DOHH2 (cell line): Measurements from ENCODE around the gene SPOPL.

Experiments used
- H3F3A ChIP-seq: fragments of 200-600 bp; sonication (generic), shearing (Covaris generic); 2 replicates; pipeline ENCODE4 v1.6.0; 2016; ENCODE audit warnings: antibody characterized with exemption, mild to moderate bottlenecking; ENCODE audit not compliant: control insufficient read depth, insufficient read depth
- H3K27ac ChIP-seq: fragments of 200-600 bp; sonication (generic); 2 replicates; pipeline ENCODE4 v1.5.1; 2014; ENCODE audit warnings: low read depth, mild to moderate bottlenecking, low read length, moderate library complexity
- H3K27me3 ChIP-seq: fragments of 200-600 bp; sonication (generic); 2 replicates; pipeline ENCODE4 v1.6.1; 2014; ENCODE audit warnings: mild to moderate bottlenecking, low read length, mixed read lengths; ENCODE audit not compliant: control insufficient read depth
- H3K36me3 ChIP-seq: fragments of 200-600 bp; sonication (generic); 2 replicates; pipeline ENCODE4 v1.6.1; 2014; ENCODE audit warnings: mild to moderate bottlenecking, low read length, moderate library complexity, mixed read lengths; ENCODE audit not compliant: control insufficient read depth
- H3K4me1 ChIP-seq: fragments of 200-600 bp; sonication (generic); 2 replicates; pipeline ENCODE4 v1.6.1; 2014; ENCODE audit warnings: mild to moderate bottlenecking, low read length, mixed read lengths; ENCODE audit not compliant: control insufficient read depth
- H3K4me2 ChIP-seq: fragments of 200-600 bp; sonication (generic); 2 replicates; pipeline ENCODE4 v1.6.0; 2014; ENCODE audit warnings: mild to moderate bottlenecking, low read length, moderate library complexity
- H3K4me3 ChIP-seq: fragments of 200-600 bp; sonication (generic); 2 replicates; pipeline ENCODE4 v1.5.1; 2014; ENCODE audit warnings: mild to moderate bottlenecking, low read length, mixed read lengths
- H3K79me2 ChIP-seq: fragments of 200-600 bp; sonication (generic); 2 replicates; pipeline ENCODE4 v1.6.1; 2014; ENCODE audit warnings: mild to moderate bottlenecking, low read length, mixed read lengths; ENCODE audit not compliant: control insufficient read depth
- H3K9me2 ChIP-seq: fragments of 200-600 bp; sonication (generic); replicated peaks from 2 replicates; pipeline ENCODE4 v1.6.1; 2014; ENCODE audit warnings: mild to moderate bottlenecking, low read length, mixed read lengths; ENCODE audit not compliant: control insufficient read depth
- H3K9me3 ChIP-seq: fragments of 200-600 bp; sonication (generic); 2 replicates; pipeline ENCODE4 v1.6.1; 2014; ENCODE audit warnings: antibody characterized with exemption, low read length, mixed read lengths; ENCODE audit not compliant: control insufficient read depth, insufficient read depth
- H4K20me1 ChIP-seq: fragments of 200-600 bp; sonication (generic); 2 replicates; pipeline ENCODE4 v1.6.0; 2014; ENCODE audit warnings: low read depth, mild to moderate bottlenecking, antibody characterized with exemption, low read length, moderate library complexity; ENCODE audit not compliant: control insufficient read depth, insufficient read depth
- CTCF ChIP-seq: fragments of 200-600 bp; sonication (generic); IDR thresholded peaks from one replicate; pipeline ENCODE4 v1.5.1; 2014; ENCODE audit warnings: antibody characterized with exemption, mild to moderate bottlenecking, low read depth, low read length; ENCODE audit not compliant: poor library complexity, severe bottlenecking
- EZH2phosphoT487 ChIP-seq: fragments of 200-600 bp; sonication (generic); IDR thresholded peaks from 2 replicates; pipeline ENCODE4 v1.6.1; 2017; ENCODE audit warnings: borderline replicate concordance, mild to moderate bottlenecking, antibody characterized with exemption, low read length, moderate library complexity, mixed read lengths

SPOPL gene

GRCh38 chr2:138550670-138551287, 49.2 kb downstream of the SPOPL start:
- no peaks in the 10 kb centered on the region for H4K20me1 ChIP-seq
- no peak overlapping the region for H3K27ac ChIP-seq
- no peak for TF ChIP-seq EZH2phosphoT487
- no peak for TF ChIP-seq CTCF
- H3F3A ChIP-seq, result no peaks in the 10 kb centered on the region
- H3K4me3 ChIP-seq, result no peak overlapping the region
- no peak overlapping the region for H3K4me2 ChIP-seq
- H3K4me1 ChIP-seq, result no peaks in the 10 kb centered on the region
- H3K36me3 ChIP-seq, result peaks cover 58% of the 10 kb centered on the region
- peaks cover 34% of the 10 kb centered on the region for H3K79me2 ChIP-seq
- no peaks in the 10 kb centered on the region for H3K9me2 ChIP-seq
- no peaks in the 10 kb centered on the region for H3K9me3 ChIP-seq
- H3K27me3 ChIP-seq, result no peaks in the 10 kb centered on the region

- Histone ChIP-seq H3K4me3 (no peak overlapping the region), H3K9me3 (no peaks in the 10 kb centered on the region), H3F3A (no peaks in the 10 kb centered on the region), H3K27ac (no peak overlapping the region), H3K36me3 (peaks cover 69% of the 10 kb centered on the region), H3K79me2 (peaks cover 8% of the 10 kb centered on the region), H3K4me1 (no peaks in the 10 kb centered on the region), H4K20me1 (no peaks in the 10 kb centered on the region), H3K4me2 (no peak overlapping the region), H3K27me3 (no peaks in the 10 kb centered on the region), H3K9me2 (no peaks in the 10 kb centered on the region)
- TF ChIP-seq EZH2phosphoT487 (no peak), CTCF (no peak)
Measured at GRCh38 chr2:138554123-138554522, 52.6 kb downstream of the SPOPL start.

GRCh38 chr2:138559641-138560040, 58.1 kb downstream of the SPOPL start:
- H3F3A ChIP-seq, result no peaks in the 10 kb centered on the region
- H4K20me1 ChIP-seq, result no peaks in the 10 kb centered on the region
- no peaks in the 10 kb centered on the region for H3K79me2 ChIP-seq
- H3K9me3 ChIP-seq, result no peaks in the 10 kb centered on the region
- H3K27ac ChIP-seq, result no peak overlapping the region
- no peaks in the 10 kb centered on the region for H3K27me3 ChIP-seq
- no peaks in the 10 kb centered on the region for H3K4me1 ChIP-seq
- no peaks in the 10 kb centered on the region for H3K9me2 ChIP-seq
- peaks cover 54% of the 10 kb centered on the region for H3K36me3 ChIP-seq
- TF ChIP-seq CTCF (no peak), EZH2phosphoT487 (no peak)
- H3K4me2 ChIP-seq, result no peak overlapping the region
- H3K4me3 ChIP-seq, result no peak overlapping the region
